Measurements from ENCODE around the gene DMPK.

Gene DMPK

DNA sequence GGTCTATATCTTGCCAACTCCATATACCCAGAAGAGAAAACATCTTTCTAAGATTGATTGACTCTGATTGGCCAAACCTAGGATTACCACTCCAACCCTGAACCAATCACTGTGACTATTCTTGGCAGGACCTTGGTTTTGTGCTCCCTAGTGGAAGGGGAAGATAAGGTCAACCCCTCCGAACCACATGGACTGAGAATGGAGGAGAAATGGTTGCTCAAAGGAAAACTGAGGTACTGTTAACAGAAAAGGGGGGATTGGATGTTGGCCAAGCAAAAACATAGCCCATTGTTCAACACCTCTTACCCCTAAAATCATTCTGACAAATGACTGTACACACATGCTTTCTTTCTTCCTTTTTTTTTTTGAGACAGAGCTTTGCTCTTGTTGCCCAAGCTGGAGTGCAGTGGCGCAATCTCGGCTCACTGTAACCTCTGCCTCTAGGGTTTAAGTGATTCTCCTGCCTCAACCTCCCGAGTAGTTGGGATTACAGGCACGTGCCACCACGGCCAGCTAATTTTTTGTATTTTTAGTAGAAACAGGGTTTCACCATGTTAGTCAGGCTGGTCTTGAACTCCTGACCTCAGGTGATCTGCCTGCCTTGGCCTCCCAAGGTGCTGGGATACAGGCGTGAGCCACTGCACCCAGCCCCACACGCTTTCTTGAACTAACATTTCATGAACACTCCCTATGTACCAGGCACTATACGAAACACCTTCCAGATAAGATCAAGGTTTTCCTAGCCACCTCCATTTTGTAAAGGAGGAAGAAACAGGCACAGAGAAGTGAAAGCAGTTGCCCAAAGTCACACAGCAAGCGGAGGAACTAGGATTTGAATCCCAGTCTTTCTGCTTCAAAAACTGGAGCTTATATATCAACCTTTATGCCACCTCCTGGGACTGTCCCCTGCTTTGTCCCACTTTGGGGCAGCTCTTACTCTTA, 42.5 kb downstream of the DMPK start:
- no CpG with 5 or more reads among the region's 10 CpGs for whole genome bisulfite sequencing, 2 donors (ENCODE audit: extremely low coverage in 2 of 2, insufficient read length in 2 of 2, insufficient replicate concordance in 1 of 2)
- no peak overlapping the region for H3K27ac ChIP-seq (replicated peaks; ENCODE audit: low read length)
- no peak overlapping the region for H3K4me3 ChIP-seq (ENCODE audit: low read length in 2 of 2)
- H3K14ac ChIP-seq (ENCODE audit: low read length), result no peak overlapping the region
- H3K79me1 ChIP-seq (ENCODE audit: low read depth, low read length), result no peaks in the 10 kb centered on the region
- H3K4me2 ChIP-seq (ENCODE audit: insufficient read depth, low read length, poor library complexity, severe bottlenecking), result no peak overlapping the region
- no peak overlapping the region for H2AFZ ChIP-seq (ENCODE audit: low read length)
- H2BK5ac ChIP-seq (ENCODE audit: low read length), result no peak overlapping the region
- no peaks in the 10 kb centered on the region for H3K4me1 ChIP-seq (ENCODE audit: control insufficient read depth in 2 of 2, insufficient read depth in 1 of 2, low read depth in 1 of 2, low read length in 2 of 2)
- no peak overlapping the region for H4K91ac ChIP-seq (ENCODE audit: low read depth, low read length, poor library complexity)
- H3K36me3 ChIP-seq (replicated peaks in 1 of 2; ENCODE audit: control insufficient read depth in 2 of 2, insufficient read depth in 2 of 2, low read length in 2 of 2), result no peaks in the 10 kb centered on the region
- H3K18ac ChIP-seq (ENCODE audit: low read length), result no peak overlapping the region
- H2AK5ac ChIP-seq (ENCODE audit: low read depth, low read length), result no peak overlapping the region
- no peak for DNase-seq (ENCODE audit: low spot score)
- H3K9ac ChIP-seq (ENCODE audit: low read depth, low read length, poor library complexity), result no peak overlapping the region
- H3K9me3 ChIP-seq (replicated peaks in 1 of 2; ENCODE audit: control insufficient read depth in 2 of 2, insufficient read depth in 1 of 2, low read depth in 1 of 2, low read length in 2 of 2), result no peaks in the 10 kb centered on the region
- no peak overlapping the region for H2BK15ac ChIP-seq (ENCODE audit: low read length)
- no peak overlapping the region for H3K4ac ChIP-seq (ENCODE audit: low read length)
- H3K27me3 ChIP-seq (ENCODE audit: control insufficient read depth in 3 of 3, insufficient read depth in 3 of 3, low read depth in 1 of 3, low read length in 3 of 3), result peaks cover 0 to 8% (median 0%) of the 10 kb centered on the region in 3 experiments
- H2BK12ac ChIP-seq (ENCODE audit: low read length), result no peak overlapping the region
- no peak overlapping the region for H3K23ac ChIP-seq (ENCODE audit: low read depth, low read length, poor library complexity)
- no peak overlapping the region for H2BK120ac ChIP-seq (ENCODE audit: low read depth, low read length)
- H4K8ac ChIP-seq (ENCODE audit: low read depth, low read length), result no peak overlapping the region

DNA sequence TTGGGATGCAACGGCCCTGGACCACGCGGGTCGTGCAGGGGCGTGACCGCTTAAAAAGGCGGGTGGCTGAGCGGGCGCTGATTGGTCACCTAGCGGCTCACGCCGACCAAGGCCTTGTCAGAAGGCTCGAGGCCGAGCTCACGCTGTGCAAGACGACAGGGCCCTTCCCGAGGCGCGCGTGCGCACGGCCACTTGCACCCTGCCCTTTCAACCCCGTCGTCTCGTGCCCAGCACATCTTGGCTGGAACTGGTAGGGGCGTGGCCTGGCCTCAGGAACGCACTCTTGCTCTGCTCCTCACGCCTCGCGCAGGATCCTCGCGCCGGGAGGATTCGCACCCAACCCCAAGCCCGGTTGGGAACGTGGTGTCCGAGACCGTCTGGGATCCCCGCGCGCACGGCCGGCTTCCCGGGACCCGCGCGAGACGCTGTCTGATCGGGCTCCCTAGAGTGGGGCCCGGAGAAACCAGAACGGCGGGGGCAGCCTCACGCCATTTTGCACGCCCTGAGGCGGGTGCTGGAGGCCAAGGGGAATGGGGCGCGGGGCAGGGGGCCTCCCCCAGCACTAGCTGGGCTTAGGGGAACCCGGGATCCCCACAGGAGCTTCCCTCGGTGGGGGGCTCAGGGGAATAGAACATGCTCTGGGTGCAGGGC, 49.0 kb downstream of the DMPK start, which contains the start of gene MEIOSIN:
Gene MEIOSIN, plus strand, starts transcription at position 280 of the 651 bp plus-strand sequence. CDS start 1,938 bp downstream, outside the sequence.
- Histone ChIP-seq H4K91ac (ENCODE audit: low read depth, low read length, poor library complexity) (no peak within 1 kb of the TSS), H3K9me3 (replicated peaks in 1 of 2; ENCODE audit: control insufficient read depth in 2 of 2, insufficient read depth in 1 of 2, low read depth in 1 of 2, low read length in 2 of 2) (no peaks in the 10 kb centered on the region), H3K4me3 (ENCODE audit: low read length in 2 of 2) (no peak within 1 kb of the TSS), H3K4me2 (ENCODE audit: insufficient read depth, low read length, poor library complexity, severe bottlenecking) (no peak within 1 kb of the TSS), H3K79me1 (ENCODE audit: low read depth, low read length) (no peaks in the 10 kb centered on the region), H2AK5ac (ENCODE audit: low read depth, low read length) (peak within 1 kb of the TSS; percentile 86), H3K36me3 (replicated peaks in 1 of 2; ENCODE audit: control insufficient read depth in 2 of 2, insufficient read depth in 2 of 2, low read length in 2 of 2) (no peaks in the 10 kb centered on the region), H2AFZ (ENCODE audit: low read length) (peak within 1 kb of the TSS; percentile 6), H3K18ac (ENCODE audit: low read length) (peak within 1 kb of the TSS; percentile 71), H2BK5ac (ENCODE audit: low read length) (no peak within 1 kb of the TSS), H3K27ac (replicated peaks; ENCODE audit: low read length) (no peak within 1 kb of the TSS), H2BK12ac (ENCODE audit: low read length) (peak within 1 kb of the TSS; percentile 90), H3K14ac (ENCODE audit: low read length) (peak within 1 kb of the TSS; percentile 56), H2BK120ac (ENCODE audit: low read depth, low read length) (peak within 1 kb of the TSS; percentile 1), H3K9ac (ENCODE audit: low read depth, low read length, poor library complexity) (no peak within 1 kb of the TSS), H3K23ac (ENCODE audit: low read depth, low read length, poor library complexity) (peak within 1 kb of the TSS; percentile 17), H4K8ac (ENCODE audit: low read depth, low read length) (peak within 1 kb of the TSS; percentile 65), H2BK15ac (ENCODE audit: low read length) (peak within 1 kb of the TSS; percentile 11), H3K27me3 (ENCODE audit: control insufficient read depth in 3 of 3, insufficient read depth in 3 of 3, low read depth in 1 of 3, low read length in 3 of 3) (no peaks in the 10 kb centered on the region), H3K4ac (ENCODE audit: low read length) (no peak within 1 kb of the TSS), H3K4me1 (ENCODE audit: control insufficient read depth in 2 of 2, insufficient read depth in 1 of 2, low read depth in 1 of 2, low read length in 2 of 2) (peaks cover 0 to 7% of the 10 kb centered on the region in 2 donors)
- DNase-seq (ENCODE audit: low spot score), result no peak
- no CpG with 5 or more reads among the region's 59 CpGs for WGBS, 2 donors (ENCODE audit: extremely low coverage in 2 of 2, insufficient read length in 2 of 2, insufficient replicate concordance in 1 of 2)

DNA sequence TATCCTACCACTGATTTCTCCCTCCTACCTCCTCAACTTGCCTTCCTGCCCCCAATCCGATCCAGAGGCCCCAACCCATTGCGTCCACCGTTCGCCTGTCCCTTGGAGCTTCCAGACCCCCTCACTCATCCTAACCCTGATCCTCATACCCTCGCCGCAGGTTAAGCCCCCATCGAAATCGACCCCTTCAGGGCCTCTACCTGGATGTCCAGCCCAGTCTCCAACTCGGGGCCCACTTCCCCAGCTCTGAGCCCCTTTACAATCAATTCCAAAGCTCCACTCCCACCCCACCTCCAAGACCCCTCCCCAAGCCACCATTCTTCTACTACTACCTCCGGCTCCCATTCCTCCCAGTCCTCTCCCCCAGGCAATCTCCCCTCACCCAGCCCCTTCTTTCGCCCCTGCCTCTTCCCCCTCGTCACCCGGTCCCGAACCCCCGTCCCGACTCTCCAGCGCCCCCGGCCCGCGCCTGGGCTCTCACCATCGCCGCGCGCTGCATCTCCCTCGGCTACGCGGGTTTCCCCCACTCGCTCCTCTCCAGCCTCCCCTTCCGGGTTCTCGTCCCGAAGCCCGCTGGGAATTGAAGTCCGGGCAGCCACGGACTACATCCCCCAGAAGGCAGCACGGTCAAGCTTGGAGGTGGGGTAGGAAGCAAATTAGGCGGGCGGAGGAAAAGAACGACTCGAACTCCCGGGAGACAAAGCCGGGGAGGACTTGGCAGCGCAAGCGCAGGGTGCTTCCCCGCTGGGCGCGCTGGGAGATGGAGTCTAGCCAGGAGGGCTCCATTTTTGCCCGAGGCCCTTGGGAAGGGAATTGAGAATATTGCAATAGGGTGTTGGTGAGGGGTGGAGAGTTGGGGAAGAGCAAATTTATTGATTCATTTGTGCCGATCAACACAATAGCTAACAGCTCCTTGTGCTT, 51.7 kb downstream of the DMPK start, which contains the start of gene FBXO46:
Gene FBXO46, minus strand, starts transcription at position 529 of the 921 bp plus-strand sequence. CDS start 17,401 bp downstream, outside the sequence.
- Histone ChIP-seq H4K8ac (ENCODE audit: low read depth, low read length) (no peak within 1 kb of the TSS), H3K27me3 (ENCODE audit: control insufficient read depth in 3 of 3, insufficient read depth in 3 of 3, low read depth in 1 of 3, low read length in 3 of 3) (no peaks in the 10 kb centered on the region), H2AFZ (ENCODE audit: low read length) (peak within 1 kb of the TSS; percentile 85), H2BK120ac (ENCODE audit: low read depth, low read length) (peak within 1 kb of the TSS; percentile 83), H3K4me3 (ENCODE audit: low read length in 2 of 2) (peak within 1 kb of the TSS; percentile 74 to 93), H3K36me3 (replicated peaks in 1 of 2; ENCODE audit: control insufficient read depth in 2 of 2, insufficient read depth in 2 of 2, low read length in 2 of 2) (peaks cover 0 to 5% of the 10 kb centered on the region in 2 donors), H3K14ac (ENCODE audit: low read length) (peak within 1 kb of the TSS; percentile 75), H3K27ac (replicated peaks; ENCODE audit: low read length) (peak within 1 kb of the TSS; percentile 9), H4K91ac (ENCODE audit: low read depth, low read length, poor library complexity) (no peak within 1 kb of the TSS), H2BK5ac (ENCODE audit: low read length) (peak within 1 kb of the TSS; percentile 71), H2AK5ac (ENCODE audit: low read depth, low read length) (peak within 1 kb of the TSS; percentile 98), H3K4me2 (ENCODE audit: insufficient read depth, low read length, poor library complexity, severe bottlenecking) (peak within 1 kb of the TSS; percentile 74), H3K23ac (ENCODE audit: low read depth, low read length, poor library complexity) (peak within 1 kb of the TSS; percentile 97), H3K18ac (ENCODE audit: low read length) (peak within 1 kb of the TSS; percentile 50), H3K9ac (ENCODE audit: low read depth, low read length, poor library complexity) (peak within 1 kb of the TSS; percentile 89), H2BK12ac (ENCODE audit: low read length) (peak within 1 kb of the TSS; percentile 10), H3K9me3 (replicated peaks in 1 of 2; ENCODE audit: control insufficient read depth in 2 of 2, insufficient read depth in 1 of 2, low read depth in 1 of 2, low read length in 2 of 2) (no peaks in the 10 kb centered on the region), H3K4me1 (ENCODE audit: control insufficient read depth in 2 of 2, insufficient read depth in 1 of 2, low read depth in 1 of 2, low read length in 2 of 2) (peaks cover 0 to 7% of the 10 kb centered on the region in 2 donors), H3K4ac (ENCODE audit: low read length) (no peak within 1 kb of the TSS), H2BK15ac (ENCODE audit: low read length) (peak within 1 kb of the TSS; percentile 26), H3K79me1 (ENCODE audit: low read depth, low read length) (no peaks in the 10 kb centered on the region)
- DNase-seq (ENCODE audit: low spot score), result peak; percentile 94
- no CpG with 5 or more reads among the region's 48 CpGs for WGBS, 2 donors (ENCODE audit: extremely low coverage in 2 of 2, insufficient read length in 2 of 2, insufficient replicate concordance in 1 of 2)

Measured in neuronal stem cell (in vitro differentiated cells).